ENCODE data around the gene KIF4A. TPM values are rescaled to one million over a fixed set of nuclear protein-coding genes. Genes with fewer than 3 reads are reported as not detected.

Gene KIF4A
- total RNA-seq, 1 experiment from 2014 or later = 36.2 TPM

GRCh38 chrX:70424801-70425200 lies 134.9 kb downstream of the KIF4A start:
- POLR2A ChIA-PET = no interaction called here
- Mint-ChIP-seq H3K9me3 (no peaks in the 10 kb centered on the region), H3K4me3 (no peak overlapping the region), H3K27me3 (ENCODE audit: low read depth) (no peaks in the 10 kb centered on the region), H3K4me1 (peaks cover 30% of the 10 kb centered on the region), H3K36me3 (peaks cover 12% of the 10 kb centered on the region), H3K27ac (no peak overlapping the region)
- CTCF ChIA-PET = interaction anchor here (0.7 to 3.8 kb wide), 2 partner anchors 10 to 151 kb away, joined by 3 to 94 read pairs; no protein-coding TSS in a partner anchor
- ATAC-seq = no peak
- TF ChIP-seq FOXJ3 (CRISPR knock-in tag; IDR thresholded peaks at IDR 0.05; ENCODE audit: borderline replicate concordance) (no peak), CREM (CRISPR knock-in tag; IDR thresholded peaks at IDR 0.05) (no peak), MLX (CRISPR knock-in tag; IDR thresholded peaks at IDR 0.05) (no peak), ARID4B (CRISPR knock-in tag; IDR thresholded peaks at IDR 0.05; ENCODE audit: borderline replicate concordance) (no peak), ZMAT4 (CRISPR knock-in tag; IDR thresholded peaks at IDR 0.05) (no peak), ZNF232 (CRISPR knock-in tag; IDR thresholded peaks at IDR 0.05) (no peak), E2F1 (CRISPR knock-in tag; IDR thresholded peaks at IDR 0.05) (no peak)
- no peak for DNase-seq (ENCODE audit: low spot score)

GRCh38 chrX:70426286-70427278 lies 136.7 kb downstream of the KIF4A start:
- POLR2A ChIA-PET = no interaction called here
- Mint-ChIP-seq H3K27ac (no peak overlapping the region), H3K27me3 (ENCODE audit: low read depth) (no peaks in the 10 kb centered on the region), H3K36me3 (peaks cover 8% of the 10 kb centered on the region), H3K4me3 (no peak overlapping the region), H3K4me1 (peaks cover 18% of the 10 kb centered on the region), H3K9me3 (no peaks in the 10 kb centered on the region)
- ATAC-seq = no peak
- TF ChIP-seq OVOL2 (CRISPR knock-in tag; IDR thresholded peaks at IDR 0.05; ENCODE audit: borderline replicate concordance) = no peak
- TF ChIP-seq E2F4 (CRISPR knock-in tag; IDR thresholded peaks at IDR 0.05; ENCODE audit: borderline replicate concordance, low read depth) = no peak
- no peak for TF ChIP-seq ZNF396 (CRISPR knock-in tag; IDR thresholded peaks at IDR 0.05; ENCODE audit: borderline replicate concordance)
- no peak for TF ChIP-seq NFYB (CRISPR knock-in tag; conservative IDR thresholded peaks at IDR 0.05; ENCODE audit: low read depth)
- TF ChIP-seq CREM (CRISPR knock-in tag; IDR thresholded peaks at IDR 0.05) = no peak
- TF ChIP-seq ATF6 (CRISPR knock-in tag; IDR thresholded peaks at IDR 0.05) = no peak
- no peak for TF ChIP-seq SOX15 (CRISPR knock-in tag; IDR thresholded peaks at IDR 0.05)
- no peak for TF ChIP-seq RORB (CRISPR knock-in tag; IDR thresholded peaks at IDR 0.05)
- TF ChIP-seq FOXP1 (CRISPR knock-in tag; IDR thresholded peaks at IDR 0.05; ENCODE audit: borderline replicate concordance) = no peak
- CTCF ChIA-PET = no interaction called here
- DNase-seq (ENCODE audit: low spot score) = no peak
